ENCODE data around the gene FBLN5. TPM values are rescaled to one million over a fixed set of nuclear protein-coding genes. Genes with fewer than 3 reads are reported as not detected.

FBLN5 gene
- total and polyA plus RNA-seq, 7 donors, result 3.0 to 253 (median 91.8) TPM

- no peak overlapping the region for H3K4me3 ChIP-seq
- H3K4me1 ChIP-seq, result peaks cover 0 to 39% (median 7%) of the 10 kb centered on the region in 4 donors
- intact Hi-C loops (cut with DNase I), result no loop called here
- WGBS, 2 donors, result 84 to 86% methylated on average over 17 of the region's 17 CpGs
- no peaks in the 10 kb centered on the region for H3K36me3 ChIP-seq
- no peak for TF ChIP-seq CTCF (IDR thresholded peaks at IDR 0.05)
- no peak for TF ChIP-seq POLR2AphosphoS5 (IDR thresholded peaks at IDR 0.05)
- no peak for TF ChIP-seq POLR2A (IDR thresholded peaks at IDR 0.05)
- TF ChIP-seq EP300 (IDR thresholded peaks at IDR 0.05), result no peak
- H3K9me3 ChIP-seq, result no peaks in the 10 kb centered on the region
- peak; percentile 26 for DNase-seq
- no peak overlapping the region for H3K27ac ChIP-seq
- H3K27me3 ChIP-seq, result no peaks in the 10 kb centered on the region
Measured at GRCh38 chr14:91926131-91926890, 21.2 kb downstream of the FBLN5 start.

GRCh38 chr14:91925727-91926121 is 21.8 kb downstream of the FBLN5 start:
- DNase-seq, result peak; percentile 58
- no peak for TF ChIP-seq EP300 (IDR thresholded peaks at IDR 0.05)
- TF ChIP-seq CTCF (IDR thresholded peaks at IDR 0.05), result no peak
- no peak for TF ChIP-seq POLR2A (IDR thresholded peaks at IDR 0.05)
- no peak for TF ChIP-seq POLR2AphosphoS5 (IDR thresholded peaks at IDR 0.05)
- no peak overlapping the region for H3K4me3 ChIP-seq
- no peaks in the 10 kb centered on the region for H3K27me3 ChIP-seq
- no peaks in the 10 kb centered on the region for H3K36me3 ChIP-seq
- peak overlapping the region in 3 of 4 donors; percentile 5 to 39 (median 20) for H3K27ac ChIP-seq
- intact Hi-C loops (cut with DNase I), result no loop called here
- WGBS, 2 donors, result 93 to 95% methylated on average over 10 of the region's 10 CpGs
- H3K4me1 ChIP-seq, result peaks cover 0 to 41% (median 7%) of the 10 kb centered on the region in 4 donors
- H3K9me3 ChIP-seq, result no peaks in the 10 kb centered on the region

- Histone ChIP-seq H3K4me1 (peaks cover 0 to 41% (median 11%) of the 10 kb centered on the region in 4 donors), H3K36me3 (no peaks in the 10 kb centered on the region), H3K4me3 (no peak overlapping the region), H3K9me3 (no peaks in the 10 kb centered on the region), H3K27me3 (no peaks in the 10 kb centered on the region), H3K27ac (peak overlapping the region; percentile 5 to 39 (median 18))
- TF ChIP-seq EP300 (IDR thresholded peaks at IDR 0.05) (no peak), CTCF (IDR thresholded peaks at IDR 0.05) (no peak), POLR2AphosphoS5 (IDR thresholded peaks at IDR 0.05) (no peak), POLR2A (IDR thresholded peaks at IDR 0.05) (no peak)
- 77 to 78% methylated on average over 13 of the region's 13 CpGs for WGBS, 2 donors
- intact Hi-C loops (cut with DNase I), result no loop called here
- DNase-seq, result peak; percentile 66
Measured at GRCh38 chr14:91925001-91925726, 22.3 kb downstream of the FBLN5 start.

GRCh38 chr14:91920526-91920925 is 27.0 kb downstream of the FBLN5 start:
- intact Hi-C loops (cut with DNase I), result no loop called here
- peak; percentile 61 for DNase-seq
- TF ChIP-seq POLR2AphosphoS5 (IDR thresholded peaks at IDR 0.05), result no peak
- TF ChIP-seq POLR2A (IDR thresholded peaks at IDR 0.05), result no peak
- no peak for TF ChIP-seq CTCF (IDR thresholded peaks at IDR 0.05)
- no peak for TF ChIP-seq EP300 (IDR thresholded peaks at IDR 0.05)
- Histone ChIP-seq H3K9me3 (no peaks in the 10 kb centered on the region), H3K36me3 (no peaks in the 10 kb centered on the region), H3K4me3 (no peak overlapping the region), H3K4me1 (peaks cover 0 to 42% (median 30%) of the 10 kb centered on the region in 4 donors), H3K27ac (peak overlapping the region in 2 of 4 donors; percentile 70 to 75), H3K27me3 (no peaks in the 10 kb centered on the region)
- WGBS, 2 donors, result 75% methylated on average over 3 of the region's 3 CpGs

Data from sigmoid colon (tissue), 7 donors.